Measurements from ENCODE around the gene XXYLT1. TPM values are rescaled to one million over a fixed set of nuclear protein-coding genes. Genes with fewer than 3 reads are reported as not detected.

XXYLT1 gene
- polyA plus RNA-seq, 2 of the 4 experiments (the other 2 are of a cell fraction) = 11.9 to 12.0 TPM

GRCh38 chr3:195209847-195210265 lies 61.1 kb downstream of the XXYLT1 start:
- DNase-seq (ENCODE audit: low read depth in 1 of 2, low spot score in 1 of 2) = no peak
- FAIRE-seq = no peak
- CTCF ChIA-PET = no interaction called here

GRCh38 chr3:195209083-195209846 lies 61.7 kb downstream of the XXYLT1 start:
- no peak for ATAC-seq
- WGBS (ENCODE audit: missing lambda C conversion rate) = 90% methylated on average over 24 of the region's 29 CpGs
- FAIRE-seq = no peak
- Histone ChIP-seq H3K9me3 (no peaks in the 10 kb centered on the region), H3K4me1 (peaks cover 13% of the 10 kb centered on the region), H3K27ac (no peak overlapping the region), H3K4me3 (no peak overlapping the region), H3K4me2 (no peak overlapping the region)
- ChIA-PET POLR2A (no interaction called here), CTCF (no interaction called here)
- TF ChIP-seq CHD4 (IDR thresholded peaks at IDR 0.05; ENCODE audit: borderline replicate concordance) (no peak), RARB (CRISPR knock-in tag; IDR thresholded peaks at IDR 0.05) (no peak), KDM1A (IDR thresholded peaks at IDR 0.05; ENCODE audit: low read depth) (no peak), JUNB (IDR thresholded peaks at IDR 0.05) (no peak), RFX5 (IDR thresholded peaks at IDR 0.05) (no peak), FOXS1 (CRISPR knock-in tag; IDR thresholded peaks at IDR 0.05) (no peak), ELK1 (IDR thresholded peaks at IDR 0.05; ENCODE audit: low read depth, low read length) (no peak), ZSCAN20 (CRISPR knock-in tag; IDR thresholded peaks at IDR 0.05) (no peak), PHF8 (IDR thresholded peaks at IDR 0.05; ENCODE audit: borderline replicate concordance, low read depth) (no peak), CTCF (IDR thresholded peaks at IDR 0.05) (no peak), POLR2AphosphoS2 (conservative IDR thresholded peaks at IDR 0.05; ENCODE audit: low read length) (no peak)
- no peak for DNase-seq (ENCODE audit: low read depth in 1 of 2, low spot score in 1 of 2)

More at GRCh38 chr3:195209847-195210265, 61.1 kb downstream of the XXYLT1 start:
- Histone ChIP-seq H3K4me3 (no peak overlapping the region), H3K4me2 (no peak overlapping the region), H3K9me3 (no peaks in the 10 kb centered on the region), H3K4me1 (peaks cover 8% of the 10 kb centered on the region), H3K27ac (no peak overlapping the region)
- no peak for TF ChIP-seq CHD2 (IDR thresholded peaks at IDR 0.05; ENCODE audit: low read length, partially characterized antibody)
- POLR2A ChIA-PET = no interaction called here
- WGBS (ENCODE audit: missing lambda C conversion rate) = 89% methylated on average over 8 of the region's 12 CpGs
- no peak for ATAC-seq

- no peak overlapping the region for H3K27ac ChIP-seq
- TF ChIP-seq NFE2L2 (conservative IDR thresholded peaks at IDR 0.05; ENCODE audit: low read length) (no peak), FOXS1 (CRISPR knock-in tag; IDR thresholded peaks at IDR 0.05) (no peak), CBX8 (IDR thresholded peaks at IDR 0.05) (no peak), PHF8 (IDR thresholded peaks at IDR 0.05; ENCODE audit: borderline replicate concordance, low read depth) (no peak)
- peaks cover 13% of the 10 kb centered on the region for H3K4me1 ChIP-seq
- FAIRE-seq (no peak), DNase-seq (ENCODE audit: low read depth in 1 of 2, low spot score in 1 of 2) (no peak), ATAC-seq (no peak)
- H3K4me2 ChIP-seq = no peak overlapping the region
- 89% methylated on average over 7 of the region's 7 CpGs for WGBS (ENCODE audit: missing lambda C conversion rate)
- POLR2A ChIA-PET = no interaction called here
- no peak overlapping the region for H3K4me3 ChIP-seq
- no peaks in the 10 kb centered on the region for H3K9me3 ChIP-seq
- CTCF ChIA-PET = interaction anchor here (0.6 kb wide), 1 partner anchor 90 kb away, joined by 3 read pairs; no protein-coding TSS in a partner anchor
These were observed 62.3 kb downstream of the XXYLT1 start for GRCh38 chr3:195208631-195209030.

- no peak overlapping the region for H3K4me2 ChIP-seq
- no peak for TF ChIP-seq RNF2 (IDR thresholded peaks at IDR 0.05; ENCODE audit: borderline replicate concordance, low read depth)
- TF ChIP-seq E2F6 (IDR thresholded peaks at IDR 0.05; ENCODE audit: borderline replicate concordance, low read depth) = no peak
- no peak for TF ChIP-seq ATOH8 (CRISPR knock-in tag; IDR thresholded peaks at IDR 0.05; ENCODE audit: low read depth)
- no peak for TF ChIP-seq REST (IDR thresholded peaks at IDR 0.05)
- no peak for TF ChIP-seq PHF8 (IDR thresholded peaks at IDR 0.05; ENCODE audit: borderline replicate concordance, low read depth)
- TF ChIP-seq TFCP2L1 (CRISPR knock-in tag; IDR thresholded peaks at IDR 0.05) = no peak
- TF ChIP-seq USF2 (IDR thresholded peaks at IDR 0.05) = no peak
These were observed 62.8 kb downstream of the XXYLT1 start for GRCh38 chr3:195208183-195208582.

More at GRCh38 chr3:195208183-195208582, 62.8 kb downstream of the XXYLT1 start:
- POLR2A ChIA-PET = no interaction called here
- ATAC-seq = no peak
- Histone ChIP-seq H3K4me3 (no peak overlapping the region), H3K4me1 (peaks cover 13% of the 10 kb centered on the region), H3K9me3 (no peaks in the 10 kb centered on the region), H3K27ac (no peak overlapping the region)
- CTCF ChIA-PET = interaction anchor here (0.6 to 1.2 kb wide), 2 partner anchors 9 to 89 kb away, joined by 3 read pairs; no protein-coding TSS in a partner anchor
- WGBS (ENCODE audit: missing lambda C conversion rate) = 82% methylated on average over 9 of the region's 9 CpGs
- DNase-seq (ENCODE audit: low read depth in 1 of 2, low spot score in 1 of 2) = no peak
- no peak for FAIRE-seq

Data from A549 (cell line).